GM18867 (cell line): Measurements from ENCODE around the gene FAM131C.
"Not testable (repeated sequence)": the region's sequence is repeated elsewhere in the genome, so short reads cannot be mapped to it uniquely, and the experiment has no call there.

Experiments used
- ATAC-seq: cut with Tn5 transposase; IDR thresholded peaks from one replicate; pipeline ENCODE4 v1.9.1; 2021; ENCODE audit warnings: mild to moderate bottlenecking, moderate library complexity; ENCODE audit not compliant: unreplicated experiment

Gene FAM131C

GRCh38 chr1:16061989-16062686, 11.3 kb downstream of the FAM131C start:
- ATAC-seq: not testable (repeated sequence)

- no peak for ATAC-seq
Measured at GRCh38 chr1:16061266-16061665, 12.2 kb downstream of the FAM131C start.

- not testable (repeated sequence) for ATAC-seq
Measured at GRCh38 chr1:16058394-16059120, 14.9 kb downstream of the FAM131C start.

- ATAC-seq: not testable (repeated sequence)
Measured at GRCh38 chr1:16057314-16057915, 16.0 kb downstream of the FAM131C start.

GRCh38 chr1:16056521-16056912, 16.9 kb downstream of the FAM131C start:
- not testable (repeated sequence) for ATAC-seq

- ATAC-seq: peak; percentile 71
Measured at GRCh38 chr1:16055613-16056520, 17.6 kb downstream of the FAM131C start.

- no peak for ATAC-seq
Measured at GRCh38 chr1:16054598-16055540, 18.6 kb downstream of the FAM131C start.

- ATAC-seq: no peak
Measured at GRCh38 chr1:16053781-16054502, 19.5 kb downstream of the FAM131C start.

GRCh38 chr1:16051949-16052348, 21.5 kb downstream of the FAM131C start:
- not testable (repeated sequence) for ATAC-seq

GRCh38 chr1:16051039-16051438, 22.4 kb downstream of the FAM131C start:
- ATAC-seq: no peak

- no peak for ATAC-seq
Measured at GRCh38 chr1:16050328-16050727, 23.1 kb downstream of the FAM131C start.

GRCh38 chr1:16048573-16049189, 24.8 kb downstream of the FAM131C start:
- no peak for ATAC-seq

- ATAC-seq: no peak
Measured at GRCh38 chr1:16047791-16048475, 25.5 kb downstream of the FAM131C start.

- no peak for ATAC-seq
Measured at GRCh38 chr1:16046842-16047241, 26.6 kb downstream of the FAM131C start.

- ATAC-seq: no peak
Measured at GRCh38 chr1:16043950-16044349, 29.5 kb downstream of the FAM131C start.

GRCh38 chr1:16043521-16043920, 29.9 kb downstream of the FAM131C start, which contains the start of gene CLCNKB:
Gene CLCNKB (plus strand): TSS chr1:16043782. CDS start chr1:16044493, 711 bp downstream.
- no peak for ATAC-seq

- ATAC-seq: not testable (repeated sequence)
Measured at GRCh38 chr1:16042654-16043053, 30.8 kb downstream of the FAM131C start.

- ATAC-seq: no peak
Measured at GRCh38 chr1:16042096-16042495, 31.4 kb downstream of the FAM131C start.
